Upper lobe of left lung (tissue), 4 donors: ENCODE data around the gene MGAT4A.

Experiments
- CTCF ChIP-seq, 6 experiments: fragments of 450-650 bp in 4 of 6; fragments of 200-600 bp in 2 of 6; sonication (generic) in 2 of 6; IDR thresholded peaks; one replicate each; pipeline ENCODE4 v1.5.1; 2016 to 2019; ENCODE audit warnings: antibody characterized with exemption in 6 of 6
- POLR2A ChIP-seq, 4 donors: fragments of 450-650 bp; IDR thresholded peaks; one replicate each; pipeline ENCODE4 v1.5.1; 2016 to 2017; ENCODE audit warnings: antibody characterized with exemption in 4 of 4, mild to moderate bottlenecking in 2 of 4

- no peak for TF ChIP-seq CTCF (IDR thresholded peaks at IDR 0.05)
- TF ChIP-seq POLR2A (IDR thresholded peaks at IDR 0.05): no peak
Measured at GRCh38 chr2:98769784-98770183, 38.9 kb upstream of the MGAT4A start.
